ENCODE results near the gene RAB14.
"Not testable (repeated sequence)": the region's sequence is repeated elsewhere in the genome, so short reads cannot be mapped to it uniquely, and the experiment has no call there.

Gene RAB14

GRCh38 chr9:121153642-121154041 lies 48.0 kb downstream of the RAB14 start:
- DNase-seq: no peak

- DNase-seq: no peak
These were observed 51.5 kb downstream of the RAB14 start for GRCh38 chr9:121150188-121150587.

GRCh38 chr9:121144482-121144881 lies 57.2 kb downstream of the RAB14 start:
- no peak for DNase-seq

- DNase-seq: no peak
These were observed 57.9 kb downstream of the RAB14 start for GRCh38 chr9:121143771-121144170.

GRCh38 chr9:121141706-121142105 lies 60.0 kb downstream of the RAB14 start:
- DNase-seq: no peak

GRCh38 chr9:121141306-121141705 lies 60.4 kb downstream of the RAB14 start:
- DNase-seq: no peak

- DNase-seq: no peak
These were observed 61.5 kb downstream of the RAB14 start for GRCh38 chr9:121140162-121140561.

GRCh38 chr9:121138973-121139372 lies 62.7 kb downstream of the RAB14 start:
- no peak for DNase-seq

GRCh38 chr9:121138561-121138960 lies 63.1 kb downstream of the RAB14 start:
- DNase-seq: no peak

GRCh38 chr9:121135642-121136041 lies 66.0 kb downstream of the RAB14 start:
- DNase-seq: no peak

- DNase-seq: peak; percentile 63
These were observed 68.4 kb downstream of the RAB14 start for GRCh38 chr9:121133104-121133816.

- DNase-seq: not testable (repeated sequence)
These were observed 72.3 kb downstream of the RAB14 start for GRCh38 chr9:121129384-121129783.
